Measurements from ENCODE around the gene ETV7. TPM values are rescaled to one million over a fixed set of nuclear protein-coding genes. Genes with fewer than 3 reads are reported as not detected.
"Not testable (repeated sequence)": the region's sequence is repeated elsewhere in the genome, so short reads cannot be mapped to it uniquely, and the experiment has no call there.

The ETV7 gene
- total RNA-seq, 2 donors from 2014 or later, result 6.9 to 19.8 TPM

DNA sequence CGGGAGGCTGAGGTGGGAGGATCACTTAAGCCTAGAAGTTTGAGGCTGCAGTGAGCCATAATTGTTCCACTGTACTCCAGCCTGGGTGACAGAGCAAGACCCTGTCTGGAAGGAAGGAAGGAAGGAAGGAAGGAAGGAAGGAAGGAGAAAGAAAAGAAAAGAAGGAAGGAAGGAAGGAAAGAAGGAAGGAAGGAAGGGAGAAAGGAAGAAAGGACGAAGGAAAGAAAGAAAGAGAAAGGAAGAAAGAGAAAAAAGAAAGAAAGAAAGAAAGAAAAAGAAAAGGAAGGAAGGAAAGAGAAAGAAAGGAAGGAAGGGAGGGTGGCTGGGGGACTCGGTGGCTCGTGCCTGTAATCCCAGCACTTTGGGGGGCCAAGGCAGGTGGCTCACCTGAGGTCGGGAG, 22.2 kb upstream of the ETV7 start:
- not testable (repeated sequence) for ATAC-seq; DNase-seq (ENCODE audit: low spot score); H3K27ac Mint-ChIP-seq; H3K4me1 Mint-ChIP-seq (ENCODE audit: low read depth in 2 of 2); H3K4me3 Mint-ChIP-seq; H3K9me3 Mint-ChIP-seq; H3K36me3 Mint-ChIP-seq
- peaks cover 8 to 23% of the 10 kb centered on the region in 2 donors for H3K27me3 Mint-ChIP-seq

DNA sequence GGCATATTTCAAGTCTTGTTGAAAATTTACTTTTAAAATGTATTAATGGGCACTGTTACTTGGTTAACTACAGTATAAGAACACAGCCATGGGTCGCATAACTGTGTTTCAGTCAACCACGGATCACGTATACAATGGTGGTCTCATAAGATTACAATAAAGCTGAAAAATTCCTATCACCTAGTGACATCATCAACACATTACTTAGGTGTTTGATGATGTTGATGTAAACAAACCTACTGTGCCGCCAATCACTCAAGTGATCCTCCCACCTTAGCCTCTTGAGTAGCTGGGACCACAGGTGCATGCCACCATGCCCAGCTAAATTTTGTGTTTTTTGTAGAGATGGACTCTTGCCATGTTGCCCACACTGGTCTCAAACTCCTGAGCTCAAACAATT, 16.7 kb upstream of the ETV7 start:
- H3K4me3 Mint-ChIP-seq, result no peak overlapping the region
- no peak for DNase-seq (ENCODE audit: low spot score)
- H3K4me1 Mint-ChIP-seq (ENCODE audit: low read depth in 2 of 2), result peaks cover 0 to 3% of the 10 kb centered on the region in 2 donors
- no peaks in the 10 kb centered on the region for H3K9me3 Mint-ChIP-seq
- H3K27ac Mint-ChIP-seq, result no peak overlapping the region
- H3K27me3 Mint-ChIP-seq, result peaks cover 7 to 17% of the 10 kb centered on the region in 2 donors
- no peaks in the 10 kb centered on the region for H3K36me3 Mint-ChIP-seq
- no peak for ATAC-seq

DNA sequence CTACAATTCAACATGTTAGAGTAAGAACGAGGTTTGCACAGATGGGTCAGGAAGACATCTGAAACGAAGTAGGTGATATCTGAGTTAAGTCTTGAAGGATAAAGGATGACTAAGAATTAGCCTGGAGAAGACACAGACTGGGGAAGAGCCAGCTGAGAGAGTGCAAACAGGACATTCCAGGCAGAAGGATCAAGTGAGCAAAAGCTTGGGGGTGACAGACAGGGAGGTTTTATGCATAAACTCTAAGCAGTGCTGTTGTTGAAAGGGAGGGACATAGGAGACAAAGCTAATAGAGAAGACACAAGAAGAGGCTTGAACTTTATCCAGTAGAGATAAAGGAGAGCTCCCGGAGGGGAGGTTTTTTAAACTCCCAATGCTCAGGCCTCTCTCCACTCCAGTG, 15.0 kb upstream of the ETV7 start:
- no peaks in the 10 kb centered on the region for H3K9me3 Mint-ChIP-seq
- no peak overlapping the region for H3K27ac Mint-ChIP-seq
- H3K27me3 Mint-ChIP-seq, result peaks cover 4 to 13% of the 10 kb centered on the region in 2 donors
- ATAC-seq (no peak), DNase-seq (ENCODE audit: low spot score) (no peak)
- H3K4me3 Mint-ChIP-seq, result no peak overlapping the region
- no peaks in the 10 kb centered on the region for H3K36me3 Mint-ChIP-seq
- peaks cover 0 to 3% of the 10 kb centered on the region in 2 donors for H3K4me1 Mint-ChIP-seq (ENCODE audit: low read depth in 2 of 2)

DNA sequence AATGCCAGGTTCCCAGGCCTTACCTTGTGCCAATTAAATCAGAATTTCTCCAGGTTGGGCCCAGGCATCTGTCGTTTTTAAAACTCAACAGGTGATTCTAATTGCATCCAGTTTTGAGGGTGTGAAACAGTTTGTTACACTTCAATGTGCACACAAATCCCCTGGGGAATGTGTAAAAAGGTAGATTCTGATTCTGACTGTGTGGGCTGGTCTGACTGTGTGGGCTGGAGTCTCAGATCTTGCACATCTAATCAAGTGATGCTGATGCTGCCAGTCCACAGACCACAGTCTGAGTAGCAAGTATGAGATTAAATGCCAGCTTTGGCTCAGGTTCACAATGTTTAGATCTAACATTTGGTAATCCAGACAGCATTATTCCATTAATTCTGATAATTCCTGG, 12.5 kb upstream of the ETV7 start:
- peaks cover 0 to 3% of the 10 kb centered on the region in 2 donors for H3K4me1 Mint-ChIP-seq (ENCODE audit: low read depth in 2 of 2)
- no peak overlapping the region for H3K4me3 Mint-ChIP-seq
- H3K36me3 Mint-ChIP-seq, result no peaks in the 10 kb centered on the region
- H3K27me3 Mint-ChIP-seq, result peaks cover 4 to 13% of the 10 kb centered on the region in 2 donors
- no peak for DNase-seq (ENCODE audit: low spot score)
- no peaks in the 10 kb centered on the region for H3K9me3 Mint-ChIP-seq
- H3K27ac Mint-ChIP-seq, result no peak overlapping the region
- ATAC-seq, result no peak

DNA sequence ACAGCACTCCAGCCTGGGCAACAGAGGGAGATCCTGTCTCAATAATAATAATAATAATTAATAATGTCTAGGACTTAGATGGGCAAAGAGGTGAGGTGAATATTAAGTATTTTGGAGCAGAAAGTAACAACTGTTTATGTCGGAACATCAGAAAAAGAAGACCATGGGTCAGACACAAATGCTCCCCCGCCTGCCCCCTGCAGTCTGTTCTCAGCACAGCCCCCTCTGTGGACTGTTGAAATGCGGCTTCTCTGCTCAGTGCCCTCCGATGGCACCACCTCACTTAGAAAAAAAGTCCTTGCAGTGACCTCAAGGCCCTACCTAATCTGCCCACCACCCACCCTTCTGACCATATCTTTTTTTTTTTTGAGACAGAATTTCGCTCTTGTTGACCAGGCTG, 5.2 kb upstream of the ETV7 start:
- DNase-seq (ENCODE audit: low spot score), result no peak
- H3K27ac Mint-ChIP-seq, result peak overlapping the region in 1 of 2 donors; percentile 61
- no peak overlapping the region for H3K4me3 Mint-ChIP-seq
- H3K27me3 Mint-ChIP-seq, result peaks cover 14 to 16% of the 10 kb centered on the region in 2 donors
- no peaks in the 10 kb centered on the region for H3K9me3 Mint-ChIP-seq
- H3K4me1 Mint-ChIP-seq (ENCODE audit: low read depth in 2 of 2), result peaks cover 7 to 9% of the 10 kb centered on the region in 2 donors
- ATAC-seq, result no peak
- H3K36me3 Mint-ChIP-seq, result no peaks in the 10 kb centered on the region

DNA sequence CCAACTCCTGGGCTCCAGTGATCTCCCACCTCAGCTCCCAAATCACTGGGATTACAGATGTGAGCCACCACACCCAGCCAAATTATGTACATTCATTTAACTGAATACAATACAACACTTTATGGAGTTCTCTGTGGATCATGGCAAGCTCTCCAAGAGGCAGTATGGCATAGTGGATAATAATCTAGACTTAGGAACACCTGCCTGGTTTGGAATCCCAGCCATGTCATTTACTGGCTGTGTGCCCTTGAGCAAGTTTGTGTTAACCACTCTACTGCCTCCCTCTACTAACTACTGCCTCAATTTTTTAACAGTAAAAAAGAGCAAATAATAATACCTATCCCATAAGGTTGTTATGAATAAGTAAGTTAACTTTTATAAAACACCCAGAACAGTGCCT, 1.9 kb upstream of the ETV7 start:
- ATAC-seq (no peak), DNase-seq (ENCODE audit: low spot score) (no peak)
- peaks cover 14 to 23% of the 10 kb centered on the region in 2 donors for H3K27me3 Mint-ChIP-seq
- H3K4me3 Mint-ChIP-seq, result no peak overlapping the region
- H3K36me3 Mint-ChIP-seq, result no peaks in the 10 kb centered on the region
- H3K4me1 Mint-ChIP-seq (ENCODE audit: low read depth in 2 of 2), result peaks cover 31% of the 10 kb centered on the region in 2 donors
- H3K9me3 Mint-ChIP-seq, result no peaks in the 10 kb centered on the region
- no peak overlapping the region for H3K27ac Mint-ChIP-seq

DNA sequence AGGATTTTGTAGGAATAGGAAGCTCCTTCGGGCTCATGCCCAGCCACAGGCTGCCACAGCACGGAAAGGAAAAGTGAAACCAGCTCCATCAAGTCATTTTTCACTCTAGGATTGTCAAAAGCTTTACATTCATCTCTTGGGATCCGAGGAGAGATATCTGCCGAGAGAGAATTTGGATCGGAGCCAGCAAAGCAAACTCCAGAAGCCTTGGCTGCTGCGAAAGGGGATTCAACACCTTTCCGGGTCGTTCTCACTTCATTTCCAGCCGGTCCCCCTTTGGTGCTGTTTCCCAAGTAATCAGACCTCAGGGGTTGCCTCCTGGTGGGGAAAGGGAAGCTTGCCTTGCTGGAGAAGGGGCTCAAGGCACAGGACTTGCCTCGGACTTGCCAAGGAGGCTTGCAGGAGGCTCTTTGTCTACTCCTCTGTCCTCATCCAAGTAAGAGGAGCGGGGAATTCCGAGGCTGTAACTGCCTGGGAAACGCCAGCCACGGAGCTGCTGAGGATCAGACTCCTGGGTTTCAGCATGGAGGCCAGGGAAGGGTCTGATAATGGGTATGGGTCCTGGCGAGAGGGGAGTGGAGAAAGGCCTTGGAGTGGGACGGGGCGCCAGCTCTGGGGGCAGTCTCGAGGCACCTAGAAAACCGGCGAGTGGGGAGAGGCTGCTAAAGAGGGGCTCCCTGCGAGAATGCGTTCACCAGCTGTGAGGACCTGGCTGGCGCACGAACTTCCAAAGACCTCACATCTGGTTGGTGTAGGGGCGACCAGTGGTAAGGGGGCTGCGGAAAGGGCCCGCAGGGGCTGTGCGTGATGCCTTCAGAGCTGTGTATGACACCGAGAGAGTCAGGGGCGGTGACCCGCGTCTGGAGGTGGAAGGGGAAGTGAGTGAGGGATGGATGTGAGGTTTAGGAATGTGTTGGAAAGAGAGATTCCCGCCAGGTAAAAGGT, 702 bp downstream of the ETV7 start:
- Mint-ChIP-seq H3K27me3 (peaks cover 9 to 23% of the 10 kb centered on the region in 2 donors), H3K27ac (peak overlapping the region; percentile 90 to 97), H3K9me3 (no peaks in the 10 kb centered on the region), H3K36me3 (no peaks in the 10 kb centered on the region), H3K4me3 (peak overlapping the region; percentile 96), H3K4me1 (ENCODE audit: low read depth in 2 of 2) (peaks cover 47 to 52% of the 10 kb centered on the region in 2 donors)
- ATAC-seq, result peak; percentile 43 to 46
- DNase-seq (ENCODE audit: low spot score), result no peak

DNA sequence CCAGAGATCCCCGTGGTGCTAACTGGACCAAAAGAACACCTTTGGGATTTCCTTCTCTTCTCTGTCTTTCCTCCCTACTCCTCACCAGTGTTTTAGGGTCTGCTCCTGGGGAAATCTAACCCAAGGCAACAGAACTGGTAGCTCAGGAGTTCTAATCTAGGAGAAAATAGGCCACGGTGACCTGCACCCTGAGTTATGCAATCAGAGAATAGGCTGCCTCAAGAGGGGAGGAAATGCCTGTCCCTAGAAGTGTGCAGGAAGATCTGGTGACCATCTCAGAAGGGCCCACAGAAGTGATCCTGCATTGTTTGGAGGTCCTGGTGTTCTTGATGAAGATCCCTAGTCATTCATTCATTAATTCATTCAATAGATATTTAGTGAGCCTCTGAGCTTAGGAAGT, 3.4 kb downstream of the ETV7 start:
- ATAC-seq, result no peak
- H3K36me3 Mint-ChIP-seq, result no peaks in the 10 kb centered on the region
- peak overlapping the region; percentile 78 to 97 for H3K27ac Mint-ChIP-seq
- H3K9me3 Mint-ChIP-seq, result no peaks in the 10 kb centered on the region
- DNase-seq (ENCODE audit: low spot score), result no peak
- peaks cover 48 to 57% of the 10 kb centered on the region in 2 donors for H3K4me1 Mint-ChIP-seq (ENCODE audit: low read depth in 2 of 2)
- H3K4me3 Mint-ChIP-seq, result peak overlapping the region; percentile 58
- H3K27me3 Mint-ChIP-seq, result peaks cover 3 to 15% of the 10 kb centered on the region in 2 donors

DNA sequence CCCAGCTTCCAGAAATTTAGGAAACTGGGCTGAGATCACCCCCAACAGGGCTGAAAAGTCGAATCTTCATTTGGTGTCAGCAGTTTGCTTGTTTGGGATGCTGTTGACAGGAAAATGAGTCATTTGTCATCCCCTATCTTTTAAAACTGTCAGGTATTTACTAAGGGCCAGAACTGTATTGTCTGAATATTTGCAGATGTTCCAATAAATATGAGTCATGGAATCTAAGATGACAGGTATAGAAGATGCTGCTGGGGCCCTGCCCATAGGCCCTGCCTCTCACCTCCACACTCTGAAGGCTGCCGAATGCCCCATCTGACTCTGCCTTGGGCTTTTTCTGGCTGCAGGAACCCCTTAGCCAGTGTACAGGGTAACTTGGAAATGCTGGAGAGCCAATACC, 3.9 kb downstream of the ETV7 start:
- peaks cover 3 to 14% of the 10 kb centered on the region in 2 donors for H3K27me3 Mint-ChIP-seq
- H3K27ac Mint-ChIP-seq, result peak overlapping the region; percentile 78 to 97
- DNase-seq (ENCODE audit: low spot score) (no peak), ATAC-seq (peak in 1 of 2 donors; percentile 39)
- peaks cover 53 to 61% of the 10 kb centered on the region in 2 donors for H3K4me1 Mint-ChIP-seq (ENCODE audit: low read depth in 2 of 2)
- H3K9me3 Mint-ChIP-seq, result no peaks in the 10 kb centered on the region
- H3K4me3 Mint-ChIP-seq, result peak overlapping the region; percentile 58
- no peaks in the 10 kb centered on the region for H3K36me3 Mint-ChIP-seq

DNA sequence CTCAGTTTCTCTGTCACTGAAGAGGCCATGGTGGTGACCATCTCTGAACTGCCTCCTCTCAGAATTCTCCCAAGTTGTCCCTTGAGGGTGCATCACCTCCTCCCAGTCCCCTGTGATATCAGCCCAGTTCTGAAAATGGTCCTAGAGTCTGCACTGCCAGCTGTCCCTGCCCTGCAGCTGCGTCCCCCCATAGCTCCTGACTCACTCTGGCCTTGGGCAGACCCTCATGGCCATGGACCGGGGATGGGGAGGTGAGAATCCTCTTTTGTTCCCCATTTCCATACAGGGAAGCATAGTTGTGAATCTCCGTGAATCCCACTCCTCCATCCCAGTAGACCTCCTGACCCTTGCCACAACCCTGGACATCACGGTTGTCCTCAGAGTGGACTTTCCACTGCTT, 4.5 kb downstream of the ETV7 start:
- H3K9me3 Mint-ChIP-seq, result no peaks in the 10 kb centered on the region
- no peak for ATAC-seq
- peaks cover 0 to 7% of the 10 kb centered on the region in 2 donors for H3K27me3 Mint-ChIP-seq
- peak overlapping the region; percentile 58 for H3K4me3 Mint-ChIP-seq
- DNase-seq (ENCODE audit: low spot score), result no peak
- H3K36me3 Mint-ChIP-seq, result no peaks in the 10 kb centered on the region
- H3K27ac Mint-ChIP-seq, result peak overlapping the region; percentile 78 to 80
- H3K4me1 Mint-ChIP-seq (ENCODE audit: low read depth in 2 of 2), result peaks cover 52 to 58% of the 10 kb centered on the region in 2 donors

DNA sequence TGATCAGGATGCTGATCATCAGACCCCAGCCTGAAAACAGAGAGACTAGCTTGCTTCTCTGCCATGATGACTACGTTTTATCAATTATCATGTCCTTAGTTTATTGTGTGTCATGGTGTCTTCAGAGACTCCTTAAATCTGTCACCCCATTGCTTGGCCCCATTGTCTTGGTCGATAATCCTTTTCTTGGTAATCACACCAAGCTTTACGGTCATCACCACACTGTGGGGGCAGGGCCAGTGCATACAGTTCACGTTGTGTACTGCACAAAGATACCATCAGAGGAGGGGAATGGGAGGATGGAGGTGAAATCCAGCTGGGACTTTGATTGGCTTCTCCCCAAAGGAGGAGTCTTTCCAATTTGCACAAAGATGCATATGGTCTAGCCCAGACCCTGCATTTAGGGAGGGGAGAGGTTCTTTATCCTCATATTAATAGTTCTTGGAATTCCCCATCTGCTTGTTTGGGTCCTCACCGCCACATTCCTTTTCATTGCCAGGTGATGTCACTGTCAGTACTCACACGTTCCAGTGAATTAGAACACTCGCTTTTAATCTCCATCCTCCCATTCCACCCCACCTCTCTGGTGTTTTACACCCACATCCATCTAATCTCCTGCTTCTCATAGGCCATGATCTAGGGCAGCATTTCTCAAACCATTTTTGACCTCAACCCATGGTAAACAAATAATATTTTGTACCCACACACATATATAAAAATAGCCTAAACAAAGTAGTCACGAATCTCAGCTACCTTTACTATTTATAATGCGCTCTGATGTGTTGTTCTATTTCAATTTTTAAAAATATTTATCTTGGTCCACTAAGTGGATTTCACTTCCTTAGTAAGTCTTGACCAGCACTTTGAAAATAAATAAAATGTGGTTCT, 5.7 kb downstream of the ETV7 start:
- no peak overlapping the region for H3K27ac Mint-ChIP-seq
- H3K9me3 Mint-ChIP-seq, result no peaks in the 10 kb centered on the region
- ATAC-seq (no peak), DNase-seq (ENCODE audit: low spot score) (no peak)
- peaks cover 51 to 52% of the 10 kb centered on the region in 2 donors for H3K4me1 Mint-ChIP-seq (ENCODE audit: low read depth in 2 of 2)
- H3K4me3 Mint-ChIP-seq, result no peak overlapping the region
- H3K36me3 Mint-ChIP-seq, result no peaks in the 10 kb centered on the region
- H3K27me3 Mint-ChIP-seq, result no peaks in the 10 kb centered on the region

DNA sequence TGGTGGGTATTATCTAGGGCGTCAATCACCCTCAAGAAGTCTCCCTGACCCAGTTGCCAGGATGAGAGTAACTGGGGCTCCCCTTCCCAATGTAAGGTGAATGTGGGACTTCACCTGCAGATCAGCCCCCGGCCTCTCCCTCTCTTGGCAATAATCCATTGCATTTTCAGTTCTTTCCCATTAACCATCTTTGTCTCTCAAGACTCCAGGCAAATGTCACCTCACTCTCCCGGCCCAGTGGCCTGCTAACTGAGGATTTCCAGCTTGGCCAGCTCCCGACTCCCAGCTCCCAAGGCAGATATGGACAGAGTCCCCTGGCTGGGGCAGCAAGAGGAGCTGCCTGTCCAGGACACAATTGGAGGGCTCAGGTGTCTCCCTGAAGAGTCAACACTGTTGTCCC, 7.3 kb downstream of the ETV7 start:
- peak overlapping the region; percentile 36 to 76 for H3K27ac Mint-ChIP-seq
- peaks cover 37 to 40% of the 10 kb centered on the region in 2 donors for H3K4me1 Mint-ChIP-seq (ENCODE audit: low read depth in 2 of 2)
- no peaks in the 10 kb centered on the region for H3K36me3 Mint-ChIP-seq
- H3K4me3 Mint-ChIP-seq, result peak overlapping the region; percentile 8
- H3K27me3 Mint-ChIP-seq, result no peaks in the 10 kb centered on the region
- ATAC-seq (no peak), DNase-seq (ENCODE audit: low spot score) (no peak)
- H3K9me3 Mint-ChIP-seq, result no peaks in the 10 kb centered on the region

DNA sequence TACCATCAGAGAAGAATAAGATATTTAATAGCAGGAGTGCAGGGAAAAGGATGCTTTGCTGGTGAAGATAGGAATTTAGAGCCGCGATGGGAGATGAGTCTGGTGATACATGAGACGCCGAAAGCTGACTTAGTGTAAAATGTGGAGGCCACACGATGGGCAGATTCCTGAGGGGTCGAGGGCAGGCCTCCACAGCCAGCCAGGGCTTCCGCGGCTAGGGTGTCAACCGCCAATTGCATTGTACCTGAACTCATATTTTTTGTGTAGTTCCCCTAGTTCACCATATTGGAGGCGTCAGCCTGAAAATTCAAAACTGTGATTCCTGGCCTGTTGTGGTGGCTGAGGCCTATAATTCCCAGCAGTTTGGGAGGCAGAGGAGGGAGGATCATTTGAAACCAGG, 8.5 kb downstream of the ETV7 start:
- H3K4me1 Mint-ChIP-seq (ENCODE audit: low read depth in 2 of 2), result peaks cover 31% of the 10 kb centered on the region in 2 donors
- H3K36me3 Mint-ChIP-seq, result no peaks in the 10 kb centered on the region
- peak overlapping the region; percentile 26 for H3K4me3 Mint-ChIP-seq
- DNase-seq (ENCODE audit: low spot score) (no peak), ATAC-seq (no peak)
- no peaks in the 10 kb centered on the region for H3K27me3 Mint-ChIP-seq
- H3K9me3 Mint-ChIP-seq, result no peaks in the 10 kb centered on the region
- H3K27ac Mint-ChIP-seq, result peak overlapping the region in 1 of 2 donors; percentile 59
